Iris pigment epithelial cell (primary cell): ENCODE data around the gene TMEM89.

Source experiments
- DNase-seq: peaks from one replicate; pipeline ENCODE4 v3.0.0-alpha.2; 2011; ENCODE audit warnings: low read depth

The TMEM89 gene

DNA sequence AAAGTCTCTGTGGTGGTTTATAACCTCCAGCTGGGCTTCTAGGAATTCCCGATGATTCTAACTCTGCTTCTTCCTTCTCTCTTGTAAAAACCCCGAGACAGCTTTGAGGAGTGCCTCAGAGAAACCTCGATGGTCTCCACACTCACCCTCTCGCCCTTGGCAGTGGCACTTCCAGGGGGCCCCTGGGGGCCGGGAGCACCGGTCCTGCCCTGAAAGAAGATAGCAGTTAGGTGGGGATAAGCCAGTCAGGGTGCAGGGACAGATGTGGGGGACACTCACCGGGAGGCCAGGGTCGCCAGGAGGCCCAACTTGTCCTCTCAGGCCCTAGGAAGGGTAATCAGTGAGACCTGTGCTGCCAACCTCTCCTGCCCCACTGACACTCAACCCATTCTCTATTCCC, 36.2 kb downstream of the TMEM89 start:
- DNase-seq, result no peak

DNA sequence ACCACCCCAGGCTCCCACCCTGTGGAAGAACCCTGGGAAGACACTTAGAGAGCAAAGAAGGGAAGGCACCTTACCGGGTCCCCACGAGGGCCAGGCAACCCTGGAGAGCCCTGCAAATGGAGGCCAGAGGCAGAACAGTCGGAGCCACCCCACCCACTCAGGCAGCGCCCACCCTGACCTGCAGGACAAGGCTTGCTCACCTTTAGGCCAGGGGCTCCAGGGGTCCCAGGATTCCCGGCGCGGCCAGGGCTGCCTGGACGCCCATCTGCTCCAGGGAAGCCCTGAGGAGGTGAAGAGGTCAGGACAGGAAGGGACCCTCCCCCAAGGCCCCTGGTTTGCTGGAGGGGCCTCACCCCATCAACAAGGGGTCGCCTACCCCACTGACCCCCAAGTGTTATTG, 36.7 kb downstream of the TMEM89 start:
- DNase-seq, result no peak

DNA sequence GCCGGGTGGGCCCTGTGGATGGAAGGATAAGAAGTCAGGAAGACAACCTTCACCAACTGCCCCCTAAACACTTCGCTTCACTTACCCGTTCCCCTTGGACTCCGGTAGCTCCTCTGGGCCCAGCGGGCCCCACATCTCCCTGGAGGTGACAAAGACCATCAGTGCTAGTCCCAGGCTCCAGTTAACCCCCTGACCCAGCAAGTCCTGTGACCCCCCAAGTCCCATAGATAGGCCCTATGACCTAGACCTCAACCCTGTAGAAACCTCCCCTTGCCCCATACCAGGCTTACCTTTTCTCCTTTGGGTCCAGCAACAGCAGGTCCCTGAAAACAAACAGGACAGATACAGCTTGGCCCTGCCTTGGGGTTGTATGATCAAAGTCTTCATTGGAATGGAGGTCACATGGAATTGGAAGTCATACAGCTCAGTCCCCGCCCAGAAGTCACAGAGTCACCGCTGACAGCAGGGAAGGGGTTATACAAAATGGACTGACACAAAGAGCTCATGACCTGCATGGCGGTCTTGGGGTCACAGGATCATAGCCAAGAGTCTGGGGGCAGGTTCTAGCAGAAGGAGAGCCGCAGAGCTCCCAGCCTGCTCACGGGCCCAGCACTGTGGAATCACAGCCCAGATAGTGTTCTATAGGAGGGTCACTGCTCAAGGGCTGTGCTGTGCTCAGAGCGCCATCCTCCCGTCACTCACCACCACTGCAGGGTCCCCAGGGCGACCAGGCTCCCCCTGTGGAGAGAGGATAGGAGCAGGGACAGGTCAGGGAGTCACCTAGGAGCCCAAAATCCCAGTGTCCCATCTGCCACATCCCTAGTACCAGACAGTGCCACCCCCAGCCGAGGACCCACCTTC, 39.7 kb downstream of the TMEM89 start:
- DNase-seq, result no peak

DNA sequence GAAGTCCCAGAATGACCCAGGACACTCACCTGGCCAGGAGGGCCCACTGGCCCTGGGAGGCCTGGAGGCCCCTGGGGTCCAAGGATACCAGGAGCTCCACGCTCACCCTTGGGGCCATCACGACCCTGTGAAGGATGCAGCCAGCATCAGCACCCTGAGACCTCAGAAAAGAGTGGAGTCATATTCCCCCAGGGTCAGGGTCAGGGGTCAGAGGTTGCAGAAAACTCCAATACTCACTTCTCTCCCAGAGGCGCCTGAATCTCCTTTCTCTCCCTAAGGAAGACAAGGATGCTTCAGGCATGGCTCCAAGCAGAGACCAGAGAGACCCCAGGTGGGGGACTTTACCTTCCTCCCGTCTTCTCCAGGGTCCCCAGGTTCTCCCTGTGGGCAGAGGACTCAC, 44.9 kb downstream of the TMEM89 start:
- DNase-seq, result no peak

DNA sequence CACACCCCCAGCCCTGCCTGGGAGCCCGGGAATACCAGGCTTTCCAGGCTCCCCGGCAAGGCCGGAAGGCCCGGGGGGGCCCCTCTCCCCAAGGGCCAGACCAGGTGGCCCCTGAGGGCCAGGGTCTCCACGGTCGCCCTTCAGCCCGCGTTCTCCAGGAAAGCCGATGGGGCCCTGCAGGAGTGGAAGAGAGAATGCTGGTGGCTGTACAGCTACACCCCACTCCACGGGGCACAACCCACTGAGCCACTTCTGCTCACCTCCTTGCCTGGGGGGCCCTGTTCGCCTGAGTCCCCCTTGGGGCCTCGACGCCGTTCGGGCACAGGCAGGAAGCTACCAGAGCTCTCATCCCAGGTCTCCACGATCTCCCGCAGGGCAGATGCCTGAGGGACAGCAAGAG, 46.2 kb downstream of the TMEM89 start:
- no peak for DNase-seq

DNA sequence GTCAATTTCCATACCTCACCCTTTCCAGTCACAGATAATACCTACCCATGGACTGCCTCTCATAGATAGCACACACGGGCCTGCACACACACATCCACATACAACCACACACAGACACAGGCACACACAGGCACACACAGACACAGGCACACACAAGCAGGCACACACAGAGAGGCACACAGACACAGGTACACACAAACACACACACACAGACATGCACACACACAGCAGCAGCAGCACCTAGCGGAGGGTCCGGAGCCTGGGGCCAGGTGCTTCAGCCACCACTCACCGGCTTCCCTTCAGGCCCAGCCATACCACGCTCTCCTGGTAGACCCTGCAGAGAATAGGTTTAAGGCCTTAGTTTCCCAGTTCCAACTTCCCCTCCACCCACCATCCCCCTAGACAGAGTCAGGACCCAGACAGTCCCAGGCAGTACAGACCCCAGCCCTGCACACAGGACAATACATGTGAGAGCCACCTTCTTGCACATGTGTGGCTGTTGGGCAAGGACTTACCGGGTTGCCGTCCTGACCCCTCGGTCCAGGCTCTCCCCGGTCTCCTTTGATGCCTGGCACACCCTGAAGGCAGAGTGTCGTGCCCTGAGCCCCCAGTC, 47.5 kb downstream of the TMEM89 start:
- DNase-seq, result no peak

DNA sequence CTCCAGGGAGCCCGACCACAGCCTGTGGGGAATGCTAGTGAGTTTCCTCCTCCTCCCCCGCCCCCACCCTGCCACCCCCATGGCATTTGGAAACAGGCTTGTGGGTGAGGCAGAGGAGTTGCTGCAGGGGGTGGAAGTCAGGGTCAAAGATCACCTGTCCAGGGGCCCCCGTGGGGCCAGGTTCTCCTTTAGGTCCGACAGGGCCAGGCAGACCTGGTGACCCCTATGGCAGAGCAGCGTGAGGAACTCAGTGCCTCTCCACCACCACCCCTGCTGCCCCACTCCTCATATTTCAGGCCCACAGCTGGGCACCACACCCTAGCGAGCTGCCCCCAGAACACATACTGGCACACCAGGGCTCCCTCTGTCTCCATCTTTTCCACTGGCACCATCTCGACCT, 49.1 kb downstream of the TMEM89 start:
- DNase-seq, result no peak

DNA sequence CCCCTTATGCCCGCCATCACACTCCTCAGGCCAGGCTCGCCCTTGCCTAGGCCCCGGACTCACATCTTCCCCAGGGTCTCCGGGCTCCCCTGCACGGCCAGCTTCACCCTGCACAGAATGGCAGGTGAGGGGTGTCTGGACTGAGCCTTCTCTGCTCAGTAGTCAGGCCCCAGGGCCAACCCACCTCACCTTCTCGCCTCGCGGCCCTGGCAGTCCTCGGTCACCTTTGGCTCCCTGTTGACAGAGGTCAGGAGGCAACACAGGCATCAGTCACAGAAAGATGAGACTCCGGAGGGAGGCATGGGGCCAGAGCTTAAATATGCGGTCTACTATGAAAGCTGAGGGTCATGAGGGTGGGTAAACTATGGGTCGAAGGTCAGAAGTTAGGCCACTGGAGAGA, 49.6 kb downstream of the TMEM89 start:
- no peak for DNase-seq
